Large intestine (tissue), 3 donors: ENCODE results near the gene MORN5. TPM values are rescaled to one million over a fixed set of nuclear protein-coding genes. Genes with fewer than 3 reads are reported as not detected.

Experiments used
- DNase-seq, 2 donors: peaks; one replicate each; pipeline versions ENCODE4 v3.0.0 to v3.0.0-alpha.2; 2013
- H3K27ac ChIP-seq: one replicate; pipeline ENCODE4 v1.5.1; 2013; ENCODE audit warnings: low read length
- H3K27me3 ChIP-seq: 2 replicates; pipeline ENCODE4 v1.6.1; 2013; ENCODE audit warnings: low read length; ENCODE audit not compliant: control insufficient read depth, insufficient read depth
- H3K36me3 ChIP-seq: 2 replicates; pipeline ENCODE4 v1.6.1; 2013; ENCODE audit warnings: low read length; ENCODE audit not compliant: control insufficient read depth, insufficient read depth
- H3K4me1 ChIP-seq: one replicate; pipeline ENCODE4 v1.6.1; 2013; ENCODE audit warnings: low read length; ENCODE audit not compliant: control insufficient read depth, insufficient read depth
- H3K4me3 ChIP-seq: one replicate; pipeline ENCODE4 v1.5.1; 2013; ENCODE audit warnings: low read length
- H3K9me3 ChIP-seq: one replicate; pipeline ENCODE4 v1.6.1; 2013; ENCODE audit warnings: mild to moderate bottlenecking, low read depth, low read length, moderate library complexity; ENCODE audit not compliant: control insufficient read depth
- WGBS: methylation state at CpG from one replicate; pipeline ENCODE4 v1.1.5; 2013; ENCODE audit warnings: low lambda C conversion rate; ENCODE audit not compliant: insufficient coverage; 5-methylcytosine and 5-hydroxymethylcytosine counted together
- polyA plus RNA-seq: library from polyadenylated mRNA; unstranded; fragments of 120-200 nt; gene quantifications from one replicate; pipeline ENCODE4 v1.2.1, GENCODE V29; 2013

The MORN5 gene
- polyA plus RNA-seq, 1 donor, result 2.2 TPM

- H3K36me3 ChIP-seq, result peaks cover 43% of the 10 kb centered on the region
- H3K27me3 ChIP-seq, result no peaks in the 10 kb centered on the region
- WGBS, result 90% methylated on average over 2 of the region's 14 CpGs
- H3K4me1 ChIP-seq, result peaks cover 6% of the 10 kb centered on the region
- no peak for DNase-seq
- no peak overlapping the region for H3K27ac ChIP-seq
- H3K9me3 ChIP-seq, result no peaks in the 10 kb centered on the region
- no peak overlapping the region for H3K4me3 ChIP-seq
Observed at GRCh38 chr9:122143876-122144405, 15.8 kb upstream of the MORN5 start.

DNA sequence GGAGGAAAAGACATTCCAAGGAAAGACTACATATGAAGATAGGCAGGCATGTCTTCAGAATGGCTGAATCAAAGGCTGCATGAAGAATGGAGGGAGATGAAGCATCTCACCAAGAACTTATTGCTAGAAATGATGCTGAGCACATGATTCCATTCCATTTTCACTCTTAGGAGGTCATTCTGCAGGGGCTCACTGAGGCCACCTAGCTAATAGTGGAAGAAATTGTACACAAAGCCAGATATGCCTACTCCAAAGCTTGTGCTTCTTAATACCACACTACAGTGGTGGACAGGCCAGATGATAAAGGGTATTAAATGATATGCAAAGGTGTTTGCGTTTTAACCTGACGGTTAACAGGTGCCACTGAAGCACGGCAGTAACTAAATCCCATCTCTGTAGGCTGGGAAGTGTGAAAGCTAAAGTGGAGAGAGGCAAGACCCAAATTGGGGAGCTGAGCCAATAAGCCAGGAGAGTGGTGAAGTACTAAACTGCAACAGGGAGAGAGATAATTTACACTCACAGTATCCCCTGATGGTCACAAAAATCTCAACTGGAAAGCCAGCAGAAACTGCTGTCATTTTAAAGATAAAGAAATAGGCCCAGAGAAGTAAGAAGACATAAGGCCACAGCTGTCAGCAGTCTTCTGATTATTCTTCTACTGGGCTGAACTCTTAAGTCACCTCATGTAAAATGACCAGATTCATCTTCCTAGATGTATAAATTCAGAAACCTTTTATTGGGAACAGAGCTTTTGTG lies 14.7 kb upstream of the MORN5 start:
- no CpG with 5 or more reads among the region's 3 CpGs for WGBS
- peaks cover 48% of the 10 kb centered on the region for H3K36me3 ChIP-seq
- H3K4me3 ChIP-seq, result no peak overlapping the region
- DNase-seq, result no peak
- no peak overlapping the region for H3K27ac ChIP-seq
- no peaks in the 10 kb centered on the region for H3K27me3 ChIP-seq
- H3K9me3 ChIP-seq, result no peaks in the 10 kb centered on the region
- H3K4me1 ChIP-seq, result peaks cover 3% of the 10 kb centered on the region

- WGBS, result no CpG with 5 or more reads among the region's 2 CpGs
- no peak overlapping the region for H3K4me3 ChIP-seq
- no peak for DNase-seq
- H3K27me3 ChIP-seq, result no peaks in the 10 kb centered on the region
- peaks cover 3% of the 10 kb centered on the region for H3K4me1 ChIP-seq
- peaks cover 48% of the 10 kb centered on the region for H3K36me3 ChIP-seq
- no peak overlapping the region for H3K27ac ChIP-seq
- H3K9me3 ChIP-seq, result no peaks in the 10 kb centered on the region
Observed at GRCh38 chr9:122145592-122145863, 14.2 kb upstream of the MORN5 start.

- H3K4me3 ChIP-seq, result no peak overlapping the region
- no peaks in the 10 kb centered on the region for H3K9me3 ChIP-seq
- no CpG with 5 or more reads among the region's 4 CpGs for WGBS
- peaks cover 32% of the 10 kb centered on the region for H3K36me3 ChIP-seq
- H3K27me3 ChIP-seq, result no peaks in the 10 kb centered on the region
- no peak overlapping the region for H3K27ac ChIP-seq
- no peak for DNase-seq
- H3K4me1 ChIP-seq, result no peaks in the 10 kb centered on the region
Observed at GRCh38 chr9:122151267-122151828, 8.4 kb upstream of the MORN5 start.

DNA sequence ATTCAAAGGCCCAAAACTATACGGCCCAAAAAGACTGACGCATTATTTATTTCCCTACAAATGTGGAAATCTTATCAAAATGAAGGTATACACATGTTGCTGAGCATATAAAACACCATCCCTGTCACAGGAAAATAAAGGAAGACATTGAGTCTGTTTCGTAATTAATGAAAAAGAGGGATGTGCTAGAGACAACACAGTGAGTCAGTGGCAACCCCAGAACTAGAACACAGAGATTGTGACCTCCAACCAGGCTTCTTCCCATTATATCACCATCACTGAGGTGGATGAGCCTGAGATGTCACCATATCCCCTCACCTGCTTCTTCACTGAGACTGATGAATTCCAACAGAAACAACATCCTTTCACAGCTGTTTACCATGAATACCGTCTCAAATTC lies 3.9 kb upstream of the MORN5 start:
- no peaks in the 10 kb centered on the region for H3K9me3 ChIP-seq
- no peak overlapping the region for H3K4me3 ChIP-seq
- H3K27me3 ChIP-seq, result no peaks in the 10 kb centered on the region
- no peak for DNase-seq
- H3K27ac ChIP-seq, result no peak overlapping the region
- peaks cover 3% of the 10 kb centered on the region for H3K4me1 ChIP-seq
- peaks cover 14% of the 10 kb centered on the region for H3K36me3 ChIP-seq
- WGBS, result 97% methylated on average over 3 of the region's 4 CpGs

DNA sequence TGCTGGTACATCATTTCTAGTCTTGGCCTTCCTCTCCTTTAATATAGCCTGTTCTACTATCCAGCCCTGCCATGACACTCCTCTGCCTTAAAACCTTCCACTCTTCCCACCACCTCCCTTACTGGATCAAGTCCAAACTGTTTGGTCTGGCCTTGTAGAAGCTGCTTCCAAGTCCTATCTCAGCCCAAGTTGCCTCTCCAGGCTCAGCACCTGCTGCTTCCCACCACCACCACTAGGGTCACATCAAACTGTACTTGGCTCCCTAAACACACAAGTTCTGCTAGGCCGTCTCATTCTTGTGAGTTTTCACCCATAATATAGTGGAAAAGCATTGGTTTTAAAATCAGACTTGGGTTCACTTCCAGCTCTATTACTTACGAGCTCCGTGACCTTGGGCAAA lies 1.5 kb upstream of the MORN5 start:
- H3K4me3 ChIP-seq, result no peak overlapping the region
- peak; percentile 26 to 39 for DNase-seq
- WGBS, result no CpG with 5 or more reads among the region's 3 CpGs
- H3K36me3 ChIP-seq, result peaks cover 3% of the 10 kb centered on the region
- peaks cover 3% of the 10 kb centered on the region for H3K4me1 ChIP-seq
- H3K27ac ChIP-seq, result no peak overlapping the region
- peaks cover 2% of the 10 kb centered on the region for H3K27me3 ChIP-seq
- peaks cover 3% of the 10 kb centered on the region for H3K9me3 ChIP-seq

- Histone ChIP-seq H3K4me1 (peaks cover 3% of the 10 kb centered on the region), H3K27me3 (peaks cover 5% of the 10 kb centered on the region), H3K4me3 (no peak overlapping the region), H3K9me3 (peaks cover 3% of the 10 kb centered on the region), H3K27ac (no peak overlapping the region), H3K36me3 (peaks cover 3% of the 10 kb centered on the region)
- WGBS, result 78% methylated on average over 3 of the region's 6 CpGs
- DNase-seq, result no peak
Observed at GRCh38 chr9:122159925-122160246, 178 bp downstream of the MORN5 start.

GRCh38 chr9:122162415-122162814 lies 2.7 kb downstream of the MORN5 start:
- Histone ChIP-seq H3K27me3 (peaks cover 8% of the 10 kb centered on the region), H3K4me3 (no peak overlapping the region), H3K36me3 (no peaks in the 10 kb centered on the region), H3K9me3 (peaks cover 3% of the 10 kb centered on the region), H3K27ac (no peak overlapping the region), H3K4me1 (peaks cover 3% of the 10 kb centered on the region)
- no peak for DNase-seq

DNA sequence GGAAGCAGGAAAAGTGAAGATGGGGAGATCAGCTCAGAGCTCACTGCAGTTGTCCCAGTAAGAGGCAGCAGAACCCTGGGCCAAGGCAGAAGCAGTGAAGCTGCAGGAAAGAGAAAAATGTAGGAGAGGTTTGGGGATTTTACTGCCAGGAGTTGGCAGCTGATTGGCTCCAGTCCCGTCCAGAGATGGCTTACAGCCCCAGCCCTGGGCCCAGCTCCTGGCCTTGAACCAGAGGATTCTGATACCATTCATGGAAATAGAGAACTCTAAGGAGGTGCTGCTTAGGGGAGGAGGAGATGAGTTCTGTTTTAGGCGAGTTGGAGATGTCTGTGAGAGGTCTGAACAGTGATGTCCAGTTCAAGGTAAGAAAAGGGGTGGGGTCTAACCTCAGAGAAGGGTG lies 4.6 kb downstream of the MORN5 start:
- H3K27ac ChIP-seq, result no peak overlapping the region
- no CpG with 5 or more reads among the region's 2 CpGs for WGBS
- H3K9me3 ChIP-seq, result peaks cover 3% of the 10 kb centered on the region
- peaks cover 10% of the 10 kb centered on the region for H3K27me3 ChIP-seq
- H3K4me3 ChIP-seq, result no peak overlapping the region
- no peaks in the 10 kb centered on the region for H3K4me1 ChIP-seq
- no peaks in the 10 kb centered on the region for H3K36me3 ChIP-seq
- no peak for DNase-seq

DNA sequence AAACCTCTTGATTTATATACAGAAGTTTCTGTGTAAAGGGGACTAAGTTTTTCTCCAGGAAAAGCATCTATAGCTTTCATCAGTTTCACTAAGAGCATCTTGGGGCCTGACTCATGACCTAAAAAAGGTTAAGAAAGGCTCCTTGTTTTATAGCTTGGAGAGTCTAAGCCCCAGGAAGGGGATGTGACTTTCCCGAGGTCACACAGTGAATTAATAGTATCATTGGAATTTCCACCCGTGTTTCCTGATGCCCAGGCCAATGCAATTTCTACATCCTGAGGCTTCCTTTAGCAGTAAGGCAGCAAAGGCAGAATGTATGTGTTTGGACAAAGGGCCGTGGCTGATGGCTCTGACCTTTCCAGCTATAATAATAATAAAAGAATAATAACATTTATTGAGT lies 8.6 kb downstream of the MORN5 start:
- Histone ChIP-seq H3K27me3 (peaks cover 16% of the 10 kb centered on the region), H3K4me3 (no peak overlapping the region), H3K27ac (no peak overlapping the region), H3K36me3 (no peaks in the 10 kb centered on the region), H3K9me3 (no peaks in the 10 kb centered on the region), H3K4me1 (no peaks in the 10 kb centered on the region)
- DNase-seq, result no peak
- no CpG with 5 or more reads among the region's 3 CpGs for WGBS

- no peaks in the 10 kb centered on the region for H3K9me3 ChIP-seq
- 95% methylated on average over 2 of the region's 7 CpGs for WGBS
- no peak overlapping the region for H3K4me3 ChIP-seq
- H3K36me3 ChIP-seq, result no peaks in the 10 kb centered on the region
- H3K27me3 ChIP-seq, result peaks cover 10% of the 10 kb centered on the region
- no peak for DNase-seq
- H3K4me1 ChIP-seq, result no peaks in the 10 kb centered on the region
- H3K27ac ChIP-seq, result no peak overlapping the region
Observed at GRCh38 chr9:122172131-122172530, 12.4 kb downstream of the MORN5 start.
